Pericardium fibroblast (primary cell): ENCODE data around the gene AGTR1. TPM values are rescaled to one million over a fixed set of nuclear protein-coding genes. Genes with fewer than 3 reads are reported as not detected.

Source experiments
- total RNA-seq: library from RNA; depleted of rRNA; stranded (reverse); fragments of >200 nt; gene quantifications from 2 replicates; pipeline ENCODE4 v1.2.3, GENCODE V29; 2015

The AGTR1 gene
- 4.3 and 15.6 TPM in 2 replicates for total RNA-seq

GRCh38 chr3:148697306-148698189 lies at the start of gene AGTR1:
AGTR1 (plus strand) TSS chr3:148697903; CDS start chr3:148741036, 43,133 bp downstream.

Other genes starting within 250 kb of the AGTR1 start
- gene CPB1, start 129.9 kb downstream of the AGTR1 start, total RNA-seq, result 1.6 TPM in 1 of 2 replicates, not detected in the other
- gene CPA3, start 167.4 kb downstream of the AGTR1 start, total RNA-seq, result not detected in 2 replicates